Tibial nerve (tissue), 4 donors: Measurements from ENCODE around the gene PTPRO. TPM values are rescaled to one million over a fixed set of nuclear protein-coding genes. Genes with fewer than 3 reads are reported as not detected.

Experiments
- DNase-seq, 2 donors: peaks; one replicate each; pipeline ENCODE4 v3.0.0-alpha.2; 2019; ENCODE audit warnings: low spot score in 2 of 2
- H3K27ac ChIP-seq, 4 donors: fragments of 200-600 bp; sonication (generic) in 3 of 4; one replicate each; pipeline ENCODE4 v1.5.1; 2017 to 2019; ENCODE audit warnings: mild to moderate bottlenecking in 1 of 4
- H3K27me3 ChIP-seq, 2 donors: fragments of 200-600 bp; sonication (generic) in 1 of 2; one replicate each; pipeline versions ENCODE4 v1.5.1 to v1.6.0; 2017 to 2019
- H3K36me3 ChIP-seq, 3 donors: fragments of 200-600 bp; sonication (generic); one replicate each; pipeline ENCODE4 v1.5.1; 2018 to 2019
- H3K4me1 ChIP-seq, 4 donors: fragments of 200-600 bp; sonication (generic) in 3 of 4; one replicate each; pipeline ENCODE4 v1.5.1; 2017 to 2019
- H3K4me3 ChIP-seq, 4 donors: fragments of 200-600 bp; sonication (generic) in 3 of 4; one replicate each; pipeline ENCODE4 v1.5.1; 2017 to 2019; ENCODE audit warnings: mild to moderate bottlenecking in 1 of 4, moderate library complexity in 1 of 4
- H3K9me3 ChIP-seq, 4 donors: fragments of 200-600 bp; sonication (generic) in 3 of 4; one replicate each; pipeline ENCODE4 v1.5.1; 2017 to 2019
- CTCF ChIP-seq, 5 experiments: fragments of 200-600 bp in 3 of 5; fragments of 450-650 bp in 2 of 5; sonication (generic) in 3 of 5; IDR thresholded peaks; one replicate each; pipeline ENCODE4 v1.5.1; 2016 to 2019; ENCODE audit warnings: antibody characterized with exemption in 5 of 5, mild to moderate bottlenecking in 3 of 5, moderate library complexity in 2 of 5
- EP300 ChIP-seq, 2 donors: sonication (generic); formaldehyde crosslinking; IDR thresholded peaks; one replicate each; pipeline ENCODE4 v1.6.1; 2017; ENCODE audit warnings: antibody characterized with exemption in 2 of 2, mild to moderate bottlenecking in 1 of 2
- POLR2A ChIP-seq, 2 donors: fragments of 450-650 bp; IDR thresholded peaks; one replicate each; pipeline ENCODE4 v1.6.1; 2017; ENCODE audit warnings: antibody characterized with exemption in 2 of 2, mild to moderate bottlenecking in 2 of 2, moderate library complexity in 2 of 2
- WGBS, 2 donors: methylation state at CpG; one replicate each; pipeline ENCODE4 v1.1.5; 2018; 5-methylcytosine and 5-hydroxymethylcytosine counted together
- total RNA-seq, 4 donors: library from RNA; depleted of rRNA; stranded (reverse); fragments of >200 nt; gene quantifications; one replicate each; pipeline ENCODE4 v1.1.0, GENCODE V29; 2016

The PTPRO gene
- total RNA-seq, 4 donors from 2014 or later, result 1.3 to 5.1 (median 2.0) TPM

GRCh38 chr12:15346488-15346887, 24.2 kb downstream of the PTPRO start:
- no peak for DNase-seq
- no peaks in the 10 kb centered on the region for H3K4me1 ChIP-seq
- H3K4me3 ChIP-seq, result no peak overlapping the region
- TF ChIP-seq EP300 (IDR thresholded peaks at IDR 0.05) (no peak), CTCF (IDR thresholded peaks at IDR 0.05) (no peak), POLR2A (IDR thresholded peaks at IDR 0.05) (no peak)
- H3K36me3 ChIP-seq, result no peaks in the 10 kb centered on the region
- H3K27me3 ChIP-seq, result no peaks in the 10 kb centered on the region
- no peak overlapping the region for H3K27ac ChIP-seq
- H3K9me3 ChIP-seq, result no peaks in the 10 kb centered on the region
- WGBS, 2 donors, result 67 to 76% methylated on average over 3 of the region's 3 CpGs

- WGBS, 2 donors, result 28 to 56% methylated on average over 1 of the region's 1 CpG
- Histone ChIP-seq H3K9me3 (no peaks in the 10 kb centered on the region), H3K4me1 (no peaks in the 10 kb centered on the region), H3K27ac (no peak overlapping the region), H3K4me3 (no peak overlapping the region), H3K27me3 (no peaks in the 10 kb centered on the region), H3K36me3 (no peaks in the 10 kb centered on the region)
- no peak for DNase-seq
- TF ChIP-seq CTCF (IDR thresholded peaks at IDR 0.05) (no peak), EP300 (IDR thresholded peaks at IDR 0.05) (no peak), POLR2A (IDR thresholded peaks at IDR 0.05) (no peak)
Observed at GRCh38 chr12:15350643-15351042, 28.3 kb downstream of the PTPRO start.

GRCh38 chr12:15355766-15356165, 33.5 kb downstream of the PTPRO start:
- Histone ChIP-seq H3K4me3 (no peak overlapping the region), H3K27ac (no peak overlapping the region), H3K36me3 (no peaks in the 10 kb centered on the region), H3K4me1 (no peaks in the 10 kb centered on the region), H3K9me3 (no peaks in the 10 kb centered on the region), H3K27me3 (no peaks in the 10 kb centered on the region)
- TF ChIP-seq POLR2A (IDR thresholded peaks at IDR 0.05) (no peak), EP300 (IDR thresholded peaks at IDR 0.05) (no peak)
- no peak for DNase-seq
- 61 to 63% methylated on average over 2 of the region's 2 CpGs for WGBS, 2 donors

- no peak overlapping the region for H3K4me3 ChIP-seq
- H3K9me3 ChIP-seq, result no peaks in the 10 kb centered on the region
- WGBS, 2 donors, result 54 to 59% methylated on average over 3 of the region's 3 CpGs
- no peaks in the 10 kb centered on the region for H3K27me3 ChIP-seq
- TF ChIP-seq EP300 (IDR thresholded peaks at IDR 0.05), result no peak
- DNase-seq, result no peak
- no peaks in the 10 kb centered on the region for H3K36me3 ChIP-seq
- H3K4me1 ChIP-seq, result no peaks in the 10 kb centered on the region
- no peak overlapping the region for H3K27ac ChIP-seq
Observed at GRCh38 chr12:15356951-15357364, 34.6 kb downstream of the PTPRO start.

GRCh38 chr12:15364221-15365160, 42.2 kb downstream of the PTPRO start:
- Histone ChIP-seq H3K27ac (no peak overlapping the region), H3K4me1 (peaks cover 0 to 7% (median 0%) of the 10 kb centered on the region in 4 donors), H3K27me3 (no peaks in the 10 kb centered on the region), H3K4me3 (no peak overlapping the region), H3K9me3 (no peaks in the 10 kb centered on the region), H3K36me3 (no peaks in the 10 kb centered on the region)
- 42 to 46% methylated on average over 4 of the region's 4 CpGs for WGBS, 2 donors
- no peak for TF ChIP-seq CTCF (IDR thresholded peaks at IDR 0.05)
- no peak for TF ChIP-seq EP300 (IDR thresholded peaks at IDR 0.05)
- TF ChIP-seq POLR2A (IDR thresholded peaks at IDR 0.05), result no peak
- DNase-seq, result no peak

- Histone ChIP-seq H3K4me1 (peaks cover 0 to 7% (median 0%) of the 10 kb centered on the region in 4 donors), H3K4me3 (no peak overlapping the region), H3K27me3 (no peaks in the 10 kb centered on the region), H3K36me3 (no peaks in the 10 kb centered on the region), H3K27ac (no peak overlapping the region), H3K9me3 (no peaks in the 10 kb centered on the region)
- no peak for DNase-seq
- TF ChIP-seq EP300 (IDR thresholded peaks at IDR 0.05) (no peak), POLR2A (IDR thresholded peaks at IDR 0.05) (no peak), CTCF (IDR thresholded peaks at IDR 0.05) (no peak)
- 71 to 75% methylated on average over 4 of the region's 4 CpGs for WGBS, 2 donors
Observed at GRCh38 chr12:15368812-15369211, 46.5 kb downstream of the PTPRO start.
